Cortex of kidney (tissue), 1 donor: ENCODE data around the gene KCNG3.
"Not testable (repeated sequence)": the region's sequence is repeated elsewhere in the genome, so short reads cannot be mapped to it uniquely, and the experiment has no call there.

Source experiments
- DNase-seq: peaks from one replicate; lab custom pipeline; 2025; lab: John Stamatoyannopoulos, UW

The KCNG3 gene

GRCh38 chr2:42430188-42430587, 63.6 kb downstream of the KCNG3 start:
- no peak for DNase-seq

GRCh38 chr2:42429352-42429751, 64.4 kb downstream of the KCNG3 start:
- no peak for DNase-seq

DNA sequence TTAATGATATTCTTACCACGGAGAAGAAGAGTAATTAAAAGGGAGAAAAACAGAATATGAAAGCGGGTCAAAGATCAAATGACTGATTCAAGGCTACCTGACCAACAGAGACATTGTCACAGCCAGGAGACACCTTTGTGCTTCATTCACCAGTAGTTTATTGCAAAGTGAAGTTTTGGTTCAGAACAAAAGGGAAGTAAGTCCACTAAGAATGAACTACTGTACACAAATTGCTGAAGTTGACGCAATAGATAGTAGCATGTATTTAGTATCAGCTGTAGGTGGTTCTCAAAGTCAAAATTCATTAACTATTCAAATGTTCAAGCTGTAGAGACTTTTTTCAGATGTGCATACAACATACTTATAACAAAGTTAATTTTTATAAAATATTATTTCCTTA, 68.1 kb downstream of the KCNG3 start:
- DNase-seq, result no peak

DNA sequence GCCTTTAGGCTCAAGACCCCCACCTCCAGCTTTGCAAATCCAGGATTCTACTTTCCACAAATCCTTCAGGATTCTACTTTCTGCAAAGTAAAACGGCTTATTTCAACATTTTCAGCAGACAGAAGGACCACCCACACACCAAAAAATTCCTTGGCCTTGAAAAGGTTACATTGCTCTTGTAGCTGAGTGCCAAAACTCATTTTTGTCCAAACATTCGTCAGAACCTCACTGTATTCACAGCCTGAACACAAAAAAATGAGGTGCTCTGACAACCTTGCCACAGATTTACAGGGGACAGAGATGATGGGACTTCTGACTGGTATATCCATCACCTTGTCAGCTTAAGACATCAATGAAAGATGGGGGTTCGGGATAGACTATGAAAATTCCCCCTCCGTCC, 69.7 kb downstream of the KCNG3 start:
- no peak for DNase-seq

- no peak for DNase-seq
Measured at GRCh38 chr2:42421601-42422239, 72.1 kb downstream of the KCNG3 start.

DNA sequence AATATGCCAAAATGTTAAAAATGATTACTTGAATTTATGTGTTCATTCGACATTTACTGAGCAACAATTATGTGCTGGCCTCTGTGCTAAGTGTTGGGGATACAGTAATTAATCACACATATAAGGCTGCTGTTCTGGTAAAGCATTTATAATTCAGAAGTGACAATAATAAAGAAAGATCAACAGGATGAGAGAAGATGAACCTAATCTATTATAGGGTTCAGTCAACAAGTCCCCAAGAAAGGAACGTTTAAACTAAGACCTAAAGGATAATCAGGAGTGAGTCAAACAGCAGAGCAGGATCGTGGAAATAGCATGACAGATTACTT, 72.7 kb downstream of the KCNG3 start:
- no peak for DNase-seq

DNA sequence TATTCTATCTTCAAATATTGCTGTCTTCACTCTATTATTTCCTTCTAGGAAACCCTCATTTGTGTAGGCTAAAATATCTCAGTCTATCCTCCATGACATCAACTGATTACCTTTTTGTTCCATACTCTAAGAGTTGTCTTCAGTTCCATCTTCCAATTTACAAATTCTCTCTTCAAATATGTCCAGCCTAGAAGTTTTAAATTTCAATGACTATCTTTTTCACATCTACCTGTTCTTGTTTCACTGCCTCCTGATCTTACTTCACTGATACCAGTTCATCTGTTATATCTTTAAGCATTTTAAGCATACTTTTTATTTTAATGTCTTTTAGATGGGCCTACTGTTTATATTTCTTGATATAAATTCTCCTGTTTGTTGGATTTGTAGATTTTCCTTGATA, 79.1 kb downstream of the KCNG3 start:
- DNase-seq, result no peak

DNA sequence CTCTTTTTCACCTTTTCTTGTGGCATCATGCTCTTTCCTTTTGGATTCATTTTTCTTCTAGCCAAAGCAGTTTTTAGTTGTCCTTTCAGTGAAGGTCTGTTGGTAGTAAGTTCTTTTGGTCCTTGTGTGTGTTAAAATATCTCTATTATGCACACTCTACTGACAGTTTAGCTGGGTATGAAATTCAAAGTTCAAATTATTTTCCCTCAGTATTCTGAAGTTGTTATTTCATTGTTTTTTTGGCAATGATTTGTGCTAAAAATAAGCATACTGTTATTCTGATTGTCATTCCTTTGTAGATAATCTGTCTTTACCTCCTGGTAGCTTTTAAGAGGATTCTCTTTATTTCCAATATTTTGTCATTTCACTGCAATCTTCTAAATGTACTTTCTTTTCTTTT, 79.6 kb downstream of the KCNG3 start:
- DNase-seq, result no peak

DNA sequence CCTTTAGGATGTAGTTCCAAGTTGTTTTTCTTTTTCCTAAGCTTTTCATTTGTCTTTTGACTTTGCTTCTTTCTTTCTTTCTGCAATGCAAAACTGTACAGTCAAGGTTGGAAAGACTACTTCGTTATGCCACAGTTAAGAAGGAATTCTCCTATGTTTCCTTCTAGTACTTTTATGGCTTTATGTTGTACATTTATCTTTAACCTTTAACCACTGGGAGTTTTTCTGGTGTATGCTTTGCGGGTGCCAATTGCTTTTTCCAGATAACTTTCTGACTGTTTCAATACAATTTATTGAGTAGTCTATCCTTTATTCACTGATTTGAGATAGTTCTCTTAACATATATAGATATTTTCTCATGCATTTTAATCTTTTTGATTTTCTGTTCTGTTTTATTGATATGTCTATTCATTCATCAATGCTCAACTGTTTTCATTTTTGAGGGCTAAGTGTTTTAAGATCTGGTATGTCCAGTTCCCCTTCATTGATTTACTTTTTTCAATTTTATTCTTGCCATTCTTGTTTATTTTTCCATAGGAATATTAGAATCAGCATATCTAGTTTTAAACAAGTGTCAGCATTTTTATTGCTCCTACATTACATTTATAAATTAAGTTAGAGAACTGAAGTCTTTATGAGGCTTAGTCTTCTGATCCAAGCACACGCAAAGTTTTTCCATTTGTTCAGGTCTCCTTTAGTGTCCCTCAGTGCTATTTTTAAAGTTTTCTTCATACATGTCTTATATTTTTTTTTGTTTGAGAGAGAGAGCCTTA, 82.9 kb downstream of the KCNG3 start:
- no peak for DNase-seq

GRCh38 chr2:42408009-42408408, 85.8 kb downstream of the KCNG3 start:
- no peak for DNase-seq

DNA sequence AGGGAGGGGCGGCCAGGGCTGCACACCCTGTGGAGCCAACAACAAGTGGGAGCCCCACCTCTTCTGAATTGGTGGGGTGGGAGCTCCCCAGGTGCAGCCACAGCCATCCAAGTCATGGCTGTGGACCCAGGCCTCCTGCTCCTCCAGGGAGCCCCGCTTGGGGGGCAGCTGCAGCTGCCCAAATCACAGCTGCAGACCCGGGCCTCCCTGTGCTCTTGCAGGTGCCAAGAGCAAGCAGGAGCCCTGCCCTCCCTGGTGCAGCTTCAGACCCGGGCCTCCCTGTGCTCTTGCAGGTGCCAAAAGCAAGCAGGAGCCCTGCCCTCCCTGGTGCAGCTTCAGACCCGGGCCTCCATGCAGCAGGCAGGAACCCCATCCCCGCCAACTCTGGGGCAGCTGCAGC, 86.3 kb downstream of the KCNG3 start:
- DNase-seq, result no peak

DNA sequence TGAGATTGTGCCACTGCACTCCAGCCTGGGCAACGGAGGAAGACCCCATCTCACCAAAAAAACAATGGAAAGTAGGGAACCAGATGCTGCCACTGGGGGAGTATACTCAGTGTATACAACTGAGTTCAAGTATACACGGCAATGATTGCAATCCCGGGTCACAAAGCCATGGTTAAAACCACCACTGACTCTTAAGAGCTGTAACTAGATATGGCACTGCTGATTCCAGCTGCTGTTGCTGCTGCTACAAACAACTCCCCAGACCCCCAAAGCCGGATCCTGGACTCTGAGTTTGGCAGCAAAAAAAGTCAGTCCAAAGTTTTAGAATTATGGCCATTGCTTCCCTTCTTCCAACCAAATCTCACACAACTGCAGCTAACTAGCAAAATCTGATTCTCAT, 89.1 kb downstream of the KCNG3 start:
- no peak for DNase-seq

- DNase-seq, result no peak
Measured at GRCh38 chr2:42401773-42402172, 92.0 kb downstream of the KCNG3 start.

- not testable (repeated sequence) for DNase-seq
Measured at GRCh38 chr2:42398052-42398451, 95.7 kb downstream of the KCNG3 start.

GRCh38 chr2:42393320-42393719, 100.5 kb downstream of the KCNG3 start:
- not testable (repeated sequence) for DNase-seq

GRCh38 chr2:42392191-42392590, 101.6 kb downstream of the KCNG3 start:
- no peak for DNase-seq
